ENCODE data around the gene ZNF18.

DNA sequence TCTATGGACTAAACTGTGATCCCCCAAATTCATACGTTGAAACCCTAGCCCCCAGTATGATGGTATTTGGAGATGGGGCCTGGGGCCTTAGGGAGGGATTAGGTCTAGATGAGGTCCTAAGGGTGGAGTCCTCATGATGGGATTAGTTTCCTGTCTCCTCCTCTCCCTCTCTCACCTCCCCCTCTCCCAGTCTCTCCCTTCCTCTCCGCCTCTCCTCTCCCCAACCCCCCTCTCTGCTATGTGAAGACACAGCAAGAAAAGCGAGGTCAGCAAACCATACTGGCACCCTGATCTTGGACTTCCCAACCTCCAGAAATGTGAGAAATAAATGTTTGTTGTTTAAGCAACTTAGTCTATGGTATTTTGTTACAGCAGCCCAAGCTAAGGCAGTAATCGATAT, 15.4 kb downstream of the ZNF18 start:
- TF ChIP-seq, protein P1, sequence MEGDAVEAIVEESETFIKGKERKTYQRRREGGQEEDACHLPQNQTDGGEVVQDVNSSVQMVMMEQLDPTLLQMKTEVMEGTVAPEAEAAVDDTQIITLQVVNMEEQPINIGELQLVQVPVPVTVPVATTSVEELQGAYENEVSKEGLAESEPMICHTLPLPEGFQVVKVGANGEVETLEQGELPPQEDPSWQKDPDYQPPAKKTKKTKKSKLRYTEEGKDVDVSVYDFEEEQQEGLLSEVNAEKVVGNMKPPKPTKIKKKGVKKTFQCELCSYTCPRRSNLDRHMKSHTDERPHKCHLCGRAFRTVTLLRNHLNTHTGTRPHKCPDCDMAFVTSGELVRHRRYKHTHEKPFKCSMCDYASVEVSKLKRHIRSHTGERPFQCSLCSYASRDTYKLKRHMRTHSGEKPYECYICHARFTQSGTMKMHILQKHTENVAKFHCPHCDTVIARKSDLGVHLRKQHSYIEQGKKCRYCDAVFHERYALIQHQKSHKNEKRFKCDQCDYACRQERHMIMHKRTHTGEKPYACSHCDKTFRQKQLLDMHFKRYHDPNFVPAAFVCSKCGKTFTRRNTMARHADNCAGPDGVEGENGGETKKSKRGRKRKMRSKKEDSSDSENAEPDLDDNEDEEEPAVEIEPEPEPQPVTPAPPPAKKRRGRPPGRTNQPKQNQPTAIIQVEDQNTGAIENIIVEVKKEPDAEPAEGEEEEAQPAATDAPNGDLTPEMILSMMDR (IDR thresholded peaks at IDR 0.05) = no peak
- no peak for TF ChIP-seq EP300 (IDR thresholded peaks at IDR 0.05; ENCODE audit: low read depth)
- no peak for TF ChIP-seq POLR2AphosphoS5 (IDR thresholded peaks at IDR 0.05)
- no peak for TF ChIP-seq POLR2A (IDR thresholded peaks at IDR 0.05)

Measured in transverse colon (tissue), 4 donors.